Fibroblast of lung (primary cell): Measurements from ENCODE around the gene RAPH1.

ENCODE experiments used
- CTCF ChIP-seq, 2 donors: IDR thresholded peaks in 1 of 2; conservative IDR thresholded peaks in 1 of 2; 1 replicate in 1 of 2; 2 replicates in 1 of 2; pipeline ENCODE4 v1.5.1; 2011 to 2012; ENCODE audit warnings: low read length in 2 of 2, control low read depth in 1 of 2, inconsistent platforms in 1 of 2, low read depth in 1 of 2, mild to moderate bottlenecking in 1 of 2
- EZH2 ChIP-seq: IDR thresholded peaks from 2 replicates; pipeline ENCODE4 v1.5.1; 2012; ENCODE audit warnings: low read length, control low read depth, mild to moderate bottlenecking; ENCODE audit errors: missing control alignments

- TF ChIP-seq CTCF (conservative IDR thresholded peaks at IDR 0.05 in 1 of 2, IDR thresholded peaks at IDR 0.05 in 1 of 2; ENCODE audit: low read depth in 1 of 2, low read length in 2 of 2), result no peak
- TF ChIP-seq EZH2, result no peak
These were observed 92.6 kb downstream of the RAPH1 start for GRCh38 chr2:203442463-203442862.
